K562 (cell line): ENCODE results near the gene NFIC.
"Not testable (repeated sequence)": the region's sequence is repeated elsewhere in the genome, so short reads cannot be mapped to it uniquely, and the experiment has no call there.

Experiments used
- CTCF ChIP-seq, 3 experiments: IDR thresholded peaks in 2 of 3; conservative IDR thresholded peaks in 1 of 3; 2 replicates each; pipeline ENCODE4 v1.5.1; 2011 to 2012; ENCODE audit warnings: low read length in 3 of 3, mild to moderate bottlenecking in 3 of 3, control low read depth in 2 of 3, improper control_type of control experiment in 1 of 3, inconsistent platforms in 1 of 3, low read depth in 1 of 3, mixed read lengths in 1 of 3, moderate library complexity in 1 of 3; ENCODE audit not compliant: insufficient read depth in 2 of 3
- HDGF ChIP-seq: fragments of 450-650 bp; IDR thresholded peaks from 2 replicates; pipeline ENCODE4 v1.6.1; 2016
- HNRNPL ChIP-seq: fragments of 200-400 bp; formaldehyde crosslinking; IDR thresholded peaks from 2 replicates; pipeline ENCODE4 v1.6.1; 2017; ENCODE audit warnings: low read depth, mild to moderate bottlenecking, low read length
- JUN ChIP-seq, 2 experiments: sonication (generic) in 1 of 2; formaldehyde crosslinking in 1 of 2; IDR thresholded peaks; 2 replicates each; pipeline versions ENCODE4 v1.6.1 to v1.8.0; 2012 to 2022; ENCODE audit warnings: borderline replicate concordance in 2 of 2, mild to moderate bottlenecking in 2 of 2, improper control_type of control experiment in 1 of 2, low read depth in 1 of 2, low read length in 1 of 2, missing genetic modification reagents in 1 of 2
- USF2 ChIP-seq: sonication (generic); formaldehyde crosslinking; IDR thresholded peaks from 2 replicates; pipeline ENCODE4 v1.5.0; 2020; ENCODE audit warnings: missing genetic modification reagents
- ZSCAN29 ChIP-seq: fragments of 450-650 bp; IDR thresholded peaks from 2 replicates; pipeline ENCODE4 v1.6.1; 2017
- TF ChIP-seq, protein P1 (sequence below), 2 experiments: fragments of 450-650 bp in 1 of 2; sonication (generic) in 1 of 2; formaldehyde crosslinking in 1 of 2; IDR thresholded peaks in 1 of 2; conservative IDR thresholded peaks in 1 of 2; 2 replicates each; pipeline versions ENCODE4 v1.6.1 to v1.8.1; 2016 to 2023; ENCODE audit warnings: mild to moderate bottlenecking in 2 of 2, moderate library complexity in 2 of 2, inconsistent platforms in 1 of 2, missing genetic modification reagents in 1 of 2

DNA sequence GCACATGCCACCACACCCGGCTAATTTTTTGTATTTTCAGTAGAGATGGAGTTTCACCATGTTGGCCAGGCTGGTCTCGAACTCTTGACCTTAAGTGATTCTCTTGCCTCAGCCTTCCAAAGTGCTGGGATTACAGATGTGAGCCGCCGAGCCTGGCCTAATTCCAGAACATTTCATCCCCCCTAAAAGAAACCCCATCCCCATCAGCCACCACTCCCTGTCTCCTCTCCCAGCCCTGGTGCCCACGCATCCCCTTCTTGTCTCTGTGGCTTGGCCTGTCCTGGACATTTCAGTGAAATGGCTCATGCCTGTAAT is 63.9 kb downstream of the NFIC start:
- TF ChIP-seq, protein P1, sequence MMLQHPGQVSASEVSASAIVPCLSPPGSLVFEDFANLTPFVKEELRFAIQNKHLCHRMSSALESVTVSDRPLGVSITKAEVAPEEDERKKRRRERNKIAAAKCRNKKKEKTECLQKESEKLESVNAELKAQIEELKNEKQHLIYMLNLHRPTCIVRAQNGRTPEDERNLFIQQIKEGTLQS (IDR thresholded peaks at IDR 0.05): not testable (repeated sequence)
- TF ChIP-seq, protein P1 (CRISPR knock-in tag; conservative IDR thresholded peaks at IDR 0.05): not testable (repeated sequence)
- TF ChIP-seq HDGF; CTCF (IDR thresholded peaks at IDR 0.05 in 2 of 3, conservative IDR thresholded peaks at IDR 0.05 in 1 of 3; ENCODE audit: insufficient read depth in 2 of 3, low read depth in 1 of 3, low read length in 3 of 3); USF2 (CRISPR knock-in tag); HNRNPL; JUN (IDR thresholded peaks at IDR 0.05; ENCODE audit: borderline replicate concordance, low read depth, low read length); JUN (CRISPR knock-in tag; IDR thresholded peaks at IDR 0.05; ENCODE audit: borderline replicate concordance); ZSCAN29: not testable (repeated sequence)
